Smooth muscle cell of the brain vasculature (primary cell): ENCODE data around the gene ARHGEF26.

Experiments
- DNase-seq: peaks from one replicate; pipeline ENCODE4 v3.0.0-alpha.2; 2012; ENCODE audit warnings: low read depth, low spot score

ARHGEF26 gene

GRCh38 chr3:154195620-154196356 lies 74.6 kb downstream of the ARHGEF26 start:
- no peak for DNase-seq

- no peak for DNase-seq
These were observed 76.6 kb downstream of the ARHGEF26 start for GRCh38 chr3:154197751-154198150.

- no peak for DNase-seq
These were observed 88.3 kb downstream of the ARHGEF26 start for GRCh38 chr3:154209499-154209898.

GRCh38 chr3:154210986-154211385 lies 89.8 kb downstream of the ARHGEF26 start:
- DNase-seq = no peak

- no peak for DNase-seq
These were observed 93.1 kb downstream of the ARHGEF26 start for GRCh38 chr3:154214306-154214705.

- no peak for DNase-seq
These were observed 96.5 kb downstream of the ARHGEF26 start for GRCh38 chr3:154217671-154218070.

- no peak for DNase-seq
These were observed 97.5 kb downstream of the ARHGEF26 start for GRCh38 chr3:154218728-154219127.

GRCh38 chr3:154220462-154220861 lies 99.3 kb downstream of the ARHGEF26 start:
- no peak for DNase-seq

- no peak for DNase-seq
These were observed 102.3 kb downstream of the ARHGEF26 start for GRCh38 chr3:154223519-154223918.

- no peak for DNase-seq
These were observed 103.2 kb downstream of the ARHGEF26 start for GRCh38 chr3:154224366-154224765.

GRCh38 chr3:154224866-154225265 lies 103.7 kb downstream of the ARHGEF26 start:
- no peak for DNase-seq

- no peak for DNase-seq
These were observed 104.3 kb downstream of the ARHGEF26 start for GRCh38 chr3:154225536-154225935.

GRCh38 chr3:154227531-154227930 lies 106.3 kb downstream of the ARHGEF26 start:
- peak; percentile 3 for DNase-seq

GRCh38 chr3:154228561-154229216 lies 107.5 kb downstream of the ARHGEF26 start:
- no peak for DNase-seq

GRCh38 chr3:154229217-154229590 lies 108.0 kb downstream of the ARHGEF26 start:
- DNase-seq = no peak

- DNase-seq = no peak
These were observed 114.1 kb downstream of the ARHGEF26 start for GRCh38 chr3:154235330-154235729.

- no peak for DNase-seq
These were observed 115.1 kb downstream of the ARHGEF26 start for GRCh38 chr3:154236331-154236730.

GRCh38 chr3:154240235-154240634 lies 119.0 kb downstream of the ARHGEF26 start:
- DNase-seq = no peak

- no peak for DNase-seq
These were observed 120.3 kb downstream of the ARHGEF26 start for GRCh38 chr3:154241496-154241895.

GRCh38 chr3:154242766-154243165 lies 121.6 kb downstream of the ARHGEF26 start:
- no peak for DNase-seq

- DNase-seq = no peak
These were observed 122.2 kb downstream of the ARHGEF26 start for GRCh38 chr3:154243353-154243752.

GRCh38 chr3:154244644-154245043 lies 123.5 kb downstream of the ARHGEF26 start:
- DNase-seq = no peak

GRCh38 chr3:154247806-154248415 lies 126.7 kb downstream of the ARHGEF26 start:
- DNase-seq = no peak
